MCF 10A (cell line): ENCODE results near the gene ASCC2. TPM values are rescaled to one million over a fixed set of nuclear protein-coding genes. Genes with fewer than 3 reads are reported as not detected.

Experiments used
- BruUV-seq: library from RNA; stranded (reverse); fragments of 400-500 nt; replicated peaks from 2 replicates; lab custom pipeline; 2021; lab: Mats Ljungman, UMichigan
- CTCF ChIA-PET: fragments of 300-600 bp; sonication (Branson Sonifier 250); formaldehyde crosslinking; extraction: SDS; loops from one replicate; lab custom pipeline; 2021; ENCODE audit warnings: antibody characterized with exemption, inconsistent platforms; lab: Yijun Ruan, JAX
- POLR2A ChIA-PET: fragments of 300-600, 350-650 bp; sonication (Branson Sonifier 250); formaldehyde crosslinking; extraction: SDS; loops from one replicate; lab custom pipeline; 2020; ENCODE audit warnings: antibody characterized with exemption, inconsistent platforms; lab: Yijun Ruan, JAX
- DNase-seq: peaks from one replicate; pipeline ENCODE4 v3.0.0-alpha.2; 2018; ENCODE audit not compliant: unreplicated experiment
- H3K27ac Mint-ChIP-seq: one replicate; pipeline ENCODE4 v1.8.0; 2022; ENCODE audit warnings: mild to moderate bottlenecking, low read depth, mixed read lengths; ENCODE audit not compliant: unreplicated experiment
- H3K27me3 Mint-ChIP-seq: one replicate; pipeline ENCODE4 v1.8.0; 2022; ENCODE audit warnings: mixed read lengths; ENCODE audit not compliant: insufficient read depth, unreplicated experiment
- H3K36me3 Mint-ChIP-seq: one replicate; pipeline ENCODE4 v1.8.0; 2022; ENCODE audit warnings: mild to moderate bottlenecking, moderate library complexity, mixed read lengths; ENCODE audit not compliant: insufficient read depth, unreplicated experiment
- H3K4me1 Mint-ChIP-seq: one replicate; pipeline ENCODE4 v1.8.0; 2022; ENCODE audit warnings: mixed read lengths; ENCODE audit not compliant: insufficient read depth, unreplicated experiment
- H3K4me3 Mint-ChIP-seq: one replicate; pipeline ENCODE4 v1.8.0; 2022; ENCODE audit warnings: mild to moderate bottlenecking, moderate library complexity, mixed read lengths; ENCODE audit not compliant: unreplicated experiment
- H3K9me3 Mint-ChIP-seq: one replicate; pipeline ENCODE4 v1.8.0; 2022; ENCODE audit warnings: mixed read lengths; ENCODE audit not compliant: unreplicated experiment
- CTCF ChIP-seq: fragments of 200-600 bp; IDR thresholded peaks from one replicate; pipeline ENCODE4 v1.8.0; 2022; ENCODE audit warnings: antibody characterized with exemption, mild to moderate bottlenecking; ENCODE audit not compliant: unreplicated experiment
- intact Hi-C: fragments of 100-400 bp; cut with micrococcal nuclease; formaldehyde crosslinking; loops from 2 replicates; pipeline ENCODE4 v1.14.1; 2022
- total RNA-seq: library from RNA; stranded (reverse); gene quantifications from 2 replicates; pipeline ENCODE4 v1.2.3, GENCODE V29; 2022

Gene ASCC2
- total RNA-seq, 1 experiment from 2014 or later: 70.7 TPM

GRCh38 chr22:29816539-29816938 lies 21.5 kb downstream of the ASCC2 start:
- Mint-ChIP-seq H3K27ac (no peak overlapping the region), H3K4me1 (peaks cover 7% of the 10 kb centered on the region), H3K27me3 (no peaks in the 10 kb centered on the region), H3K36me3 (peaks cover 74% of the 10 kb centered on the region), H3K9me3 (no peaks in the 10 kb centered on the region), H3K4me3 (no peak overlapping the region)
- intact Hi-C loops: no loop called here
- TF ChIP-seq CTCF: no peak
- ChIA-PET POLR2A (no interaction called here), CTCF (interaction anchor here (0.9 to 1.0 kb wide), 2 partner anchors 10 to 432 kb away, joined by 3 read pairs; no protein-coding TSS in a partner anchor)
- no peak for DNase-seq
- no TSS peak for BruUV-seq

DNA sequence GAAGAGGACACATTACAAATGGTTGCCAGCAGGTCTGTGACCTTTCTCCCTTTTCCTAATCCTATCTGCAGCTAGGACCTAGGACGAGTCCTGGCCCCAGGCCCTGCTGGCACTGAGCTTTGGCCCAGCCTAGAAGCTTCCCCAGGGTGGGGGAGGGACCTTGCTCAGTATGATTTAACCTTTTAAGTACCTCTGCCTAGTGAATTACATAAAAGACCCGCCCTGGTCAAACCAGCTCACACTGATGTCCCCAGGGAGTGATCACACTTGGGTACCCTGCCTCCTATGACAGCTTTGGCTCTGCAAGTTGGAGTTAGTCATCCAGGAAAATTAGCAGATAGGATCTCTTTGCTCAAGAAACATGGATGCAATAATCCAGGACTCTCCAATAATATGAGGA lies 21.9 kb downstream of the ASCC2 start:
- no peaks in the 10 kb centered on the region for H3K9me3 Mint-ChIP-seq
- peaks cover 74% of the 10 kb centered on the region for H3K36me3 Mint-ChIP-seq
- H3K4me3 Mint-ChIP-seq: no peak overlapping the region
- no TSS peak for BruUV-seq
- DNase-seq: no peak
- POLR2A ChIA-PET: no interaction called here
- no peak overlapping the region for H3K27ac Mint-ChIP-seq
- H3K27me3 Mint-ChIP-seq: no peaks in the 10 kb centered on the region
- no peak for TF ChIP-seq CTCF
- peaks cover 3% of the 10 kb centered on the region for H3K4me1 Mint-ChIP-seq
- CTCF ChIA-PET: interaction anchor here (0.9 to 1.0 kb wide), 2 partner anchors 10 to 431 kb away, joined by 3 read pairs; no protein-coding TSS in a partner anchor
- intact Hi-C loops: no loop called here

DNA sequence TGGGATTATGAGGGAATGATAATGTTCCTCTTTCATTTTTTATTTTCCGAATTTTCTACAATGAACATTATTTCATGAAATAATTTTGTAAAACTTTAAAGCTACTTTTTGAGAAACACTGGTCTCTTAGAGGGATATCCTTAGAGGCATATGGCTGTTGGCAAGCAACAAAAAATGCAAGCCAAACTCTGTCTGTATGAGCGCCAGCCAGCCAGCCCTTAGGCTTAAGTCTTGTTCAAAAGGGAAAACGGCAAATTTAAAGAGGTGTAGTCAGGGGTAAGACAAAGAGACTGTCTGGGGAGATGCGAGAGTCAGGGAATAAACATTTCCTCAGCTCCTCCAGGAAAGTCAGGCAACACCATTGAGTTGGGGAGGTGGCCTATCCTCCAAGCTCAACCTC lies 22.5 kb downstream of the ASCC2 start:
- intact Hi-C loops: no loop called here
- H3K27me3 Mint-ChIP-seq: no peaks in the 10 kb centered on the region
- CTCF ChIA-PET: interaction anchor here (0.9 to 1.1 kb wide), 3 partner anchors 9 to 431 kb away, joined by 3 read pairs; no protein-coding TSS in a partner anchor
- no peaks in the 10 kb centered on the region for H3K9me3 Mint-ChIP-seq
- TF ChIP-seq CTCF: no peak
- H3K27ac Mint-ChIP-seq: no peak overlapping the region
- no peak overlapping the region for H3K4me3 Mint-ChIP-seq
- no TSS peak for BruUV-seq
- H3K36me3 Mint-ChIP-seq: peaks cover 76% of the 10 kb centered on the region
- no peaks in the 10 kb centered on the region for H3K4me1 Mint-ChIP-seq
- POLR2A ChIA-PET: interaction anchor here (0.5 to 1.8 kb wide), 3 partner anchors 92 to 178 kb away, joined by 3 to 4 read pairs (median 3); no protein-coding TSS in a partner anchor
- DNase-seq: no peak

DNA sequence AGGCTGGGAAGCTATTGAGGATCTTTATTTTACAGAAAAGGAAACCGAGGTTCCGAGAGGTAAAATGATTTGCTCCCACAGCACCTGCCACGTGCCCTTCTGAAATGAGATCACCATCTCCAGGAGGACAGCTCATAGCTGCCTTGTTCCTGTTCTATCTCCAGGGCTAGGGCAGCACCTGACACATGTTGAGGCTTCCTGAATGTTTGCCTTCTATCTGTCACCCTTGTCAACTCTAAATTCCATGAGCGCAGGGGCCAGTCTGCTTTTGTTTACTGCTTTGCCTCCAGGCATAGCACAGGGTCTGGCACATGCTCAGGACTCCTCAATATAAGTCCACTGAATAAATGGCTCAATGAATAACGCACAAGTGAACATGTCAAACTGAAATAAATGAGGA lies 24.1 kb downstream of the ASCC2 start:
- CTCF ChIA-PET: interaction anchor here (0.7 to 1.3 kb wide), 6 partner anchors 9 to 191 kb away, joined by 3 to 6 read pairs (median 3); no protein-coding TSS in a partner anchor
- no peaks in the 10 kb centered on the region for H3K9me3 Mint-ChIP-seq
- no peak overlapping the region for H3K4me3 Mint-ChIP-seq
- H3K4me1 Mint-ChIP-seq: no peaks in the 10 kb centered on the region
- TF ChIP-seq CTCF: no peak
- H3K36me3 Mint-ChIP-seq: peaks cover 92% of the 10 kb centered on the region
- BruUV-seq: no TSS peak
- H3K27me3 Mint-ChIP-seq: no peaks in the 10 kb centered on the region
- intact Hi-C loops: no loop called here
- no peak overlapping the region for H3K27ac Mint-ChIP-seq
- no peak for DNase-seq
- POLR2A ChIA-PET: interaction anchor here (0.6 to 1.8 kb wide), 3 partner anchors 10 to 94 kb away, joined by 3 to 4 read pairs (median 4); no protein-coding TSS in a partner anchor
